Measurements from ENCODE around the gene FGD4.

Gene FGD4

DNA sequence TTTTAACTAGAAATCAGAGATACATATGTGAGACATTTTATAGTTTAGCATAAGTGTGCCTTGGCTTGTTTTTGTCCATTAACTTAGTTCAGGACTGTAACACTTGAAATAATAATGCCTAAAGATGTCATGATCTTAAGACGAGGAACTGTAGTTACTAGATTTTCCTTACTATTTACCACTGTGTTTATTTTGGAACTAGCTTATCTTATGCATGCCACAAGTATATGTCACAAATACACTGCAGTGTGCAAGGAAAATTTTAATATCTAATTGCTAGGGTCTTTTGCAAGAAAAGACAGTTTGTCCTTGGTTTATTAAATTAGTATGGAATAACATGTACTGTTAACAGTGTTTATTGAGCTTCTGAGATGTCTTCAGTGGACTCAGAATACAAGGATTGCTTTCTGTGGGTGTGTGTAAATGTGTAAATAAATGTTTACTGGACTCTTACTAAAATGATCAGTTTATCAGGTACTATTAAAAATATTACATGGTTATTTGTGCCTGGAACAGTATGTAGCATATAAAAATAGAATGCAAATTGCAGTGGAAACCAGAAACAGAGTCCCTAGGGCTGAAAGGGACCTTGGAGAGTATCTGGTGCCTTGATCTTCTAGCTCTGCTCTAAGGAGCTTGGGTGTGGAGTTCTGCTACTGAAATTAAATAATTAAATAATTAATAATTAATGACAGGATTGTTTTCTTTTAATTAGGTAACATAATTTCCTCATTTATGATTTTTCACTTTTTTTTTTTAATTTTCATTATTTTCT is 58.1 kb downstream of the FGD4 start:
- DNase-seq = no peak

DNA sequence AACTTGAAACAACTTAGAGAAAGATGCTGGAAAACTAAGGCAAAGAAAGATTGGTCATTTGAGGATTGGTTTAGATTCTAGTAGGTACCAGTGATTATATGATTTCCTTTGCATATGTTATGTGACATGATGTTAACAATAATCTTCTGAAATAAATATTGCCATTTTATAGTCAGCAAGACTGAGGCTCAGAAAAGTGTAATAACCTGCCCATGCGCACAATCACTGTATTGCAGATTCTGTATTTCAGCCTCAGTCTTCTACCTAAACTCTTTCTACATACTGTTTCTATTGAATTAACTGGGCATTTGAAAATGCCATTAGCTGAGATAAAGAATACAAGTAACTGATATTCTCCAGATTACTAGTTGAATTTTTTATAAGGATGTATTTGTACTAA is 61.3 kb downstream of the FGD4 start:
- no peak for DNase-seq

DNA sequence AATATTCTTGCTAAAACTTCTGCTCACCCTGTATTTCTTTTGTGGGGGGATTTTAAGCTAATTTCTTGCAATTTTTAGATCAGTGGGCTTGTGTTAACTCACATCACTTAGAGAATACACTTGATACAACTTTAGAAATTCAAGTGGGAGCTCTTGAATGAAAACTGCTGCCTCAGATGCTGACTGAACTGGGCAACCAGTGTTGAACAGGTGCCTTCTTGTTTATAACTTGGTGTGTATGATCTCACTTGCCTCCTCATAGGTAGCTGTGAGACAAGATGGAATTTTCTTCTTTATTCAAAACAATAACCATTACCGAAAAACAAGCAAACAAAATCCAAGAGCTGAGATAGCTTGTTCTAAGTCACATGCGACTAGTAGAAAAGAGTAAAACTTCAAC is 63.5 kb downstream of the FGD4 start:
- no peak for DNase-seq

DNA sequence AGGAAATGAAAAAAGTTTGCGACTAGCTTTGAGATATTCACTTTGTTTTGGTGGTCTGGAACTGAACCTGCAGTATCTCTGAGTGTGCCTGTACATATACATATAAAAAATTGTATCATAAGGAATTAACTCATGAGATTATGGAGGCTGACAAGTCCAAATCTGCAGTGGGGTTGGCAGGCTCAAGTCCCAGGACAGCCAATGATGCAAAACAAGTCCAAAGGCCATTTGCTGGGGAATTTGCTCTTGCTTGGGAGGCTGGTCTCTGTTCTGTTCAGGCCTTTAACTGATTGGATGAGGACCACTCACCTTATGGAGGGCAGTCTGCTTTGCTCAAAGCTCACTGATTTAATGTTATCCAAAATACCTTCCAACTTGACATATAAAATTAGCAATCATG is 66.8 kb downstream of the FGD4 start:
- no peak for DNase-seq

DNA sequence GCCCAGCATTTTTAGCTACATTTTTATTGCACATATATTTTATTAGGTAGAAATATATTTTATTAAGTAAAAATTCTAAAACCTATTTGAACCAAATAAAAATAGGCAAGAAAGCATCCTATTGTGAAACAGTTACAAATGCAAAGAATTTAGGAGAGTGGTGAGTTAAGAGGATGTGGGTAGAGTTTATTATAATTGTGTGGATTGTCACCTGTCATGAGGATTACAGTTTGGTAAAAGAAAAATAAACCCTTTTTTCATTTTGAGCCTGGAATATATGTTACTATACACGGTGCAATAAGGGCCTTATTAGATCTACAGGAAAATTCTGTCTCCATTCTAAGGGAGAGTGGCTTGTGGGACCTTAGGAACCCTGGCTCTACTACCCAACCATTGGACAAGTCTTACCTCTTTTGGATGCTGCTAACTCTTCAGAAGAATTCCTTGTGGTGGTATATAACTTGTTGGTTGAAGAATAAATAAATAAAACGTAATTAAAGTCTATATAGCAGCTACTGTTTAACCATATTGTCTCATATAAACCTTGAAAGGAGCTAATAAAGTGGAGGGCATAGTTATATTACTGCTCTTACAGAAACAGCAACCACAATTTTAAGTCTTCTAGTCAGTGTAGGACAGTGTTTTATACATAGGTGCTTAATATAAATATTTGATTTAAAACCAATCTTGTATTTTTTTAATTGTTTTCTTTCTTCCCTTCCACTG is 67.8 kb downstream of the FGD4 start:
- DNase-seq = no peak

DNA sequence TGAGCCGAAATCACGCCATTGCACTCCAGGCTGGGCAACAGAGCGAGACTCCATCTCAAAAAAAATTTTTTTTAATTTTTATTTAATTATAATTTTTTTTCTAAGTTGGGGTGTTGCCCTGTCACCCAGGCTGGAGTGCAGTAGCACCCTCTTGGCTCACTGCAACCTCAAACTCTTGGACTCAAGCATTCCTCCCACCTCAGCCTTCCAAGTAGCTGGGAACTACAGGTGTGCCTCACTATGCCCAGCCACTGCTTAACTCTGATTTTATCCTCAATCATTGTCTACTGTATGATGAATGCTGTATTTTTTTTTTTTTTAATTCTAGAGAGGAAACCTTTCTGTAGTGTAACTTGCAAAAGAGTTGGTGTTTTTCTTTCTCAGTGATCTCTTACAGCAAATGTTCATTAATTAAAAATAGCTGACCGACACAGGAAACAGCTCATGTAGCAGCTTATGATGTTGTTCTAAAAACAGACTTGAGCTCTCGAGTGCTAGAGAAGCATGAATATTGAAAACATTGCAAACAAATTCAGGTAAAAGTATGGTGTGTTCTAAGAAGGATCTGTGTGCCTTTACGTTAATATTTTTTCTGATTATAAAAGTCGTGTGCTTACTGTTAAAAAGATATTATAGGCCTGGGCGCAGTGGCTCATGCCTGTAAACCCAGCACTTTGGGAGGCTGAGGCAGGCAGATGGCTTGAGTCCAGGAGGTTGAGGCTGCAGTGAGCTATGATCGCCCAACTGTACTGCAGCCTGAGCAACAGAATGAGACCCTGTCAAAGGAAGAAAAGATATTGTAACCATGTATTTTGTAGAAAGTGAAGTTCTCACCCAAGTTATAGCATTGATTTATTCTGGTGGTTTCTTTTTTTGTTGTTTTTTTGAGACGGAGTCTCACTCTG is 68.9 kb downstream of the FGD4 start:
- no peak for DNase-seq

DNA sequence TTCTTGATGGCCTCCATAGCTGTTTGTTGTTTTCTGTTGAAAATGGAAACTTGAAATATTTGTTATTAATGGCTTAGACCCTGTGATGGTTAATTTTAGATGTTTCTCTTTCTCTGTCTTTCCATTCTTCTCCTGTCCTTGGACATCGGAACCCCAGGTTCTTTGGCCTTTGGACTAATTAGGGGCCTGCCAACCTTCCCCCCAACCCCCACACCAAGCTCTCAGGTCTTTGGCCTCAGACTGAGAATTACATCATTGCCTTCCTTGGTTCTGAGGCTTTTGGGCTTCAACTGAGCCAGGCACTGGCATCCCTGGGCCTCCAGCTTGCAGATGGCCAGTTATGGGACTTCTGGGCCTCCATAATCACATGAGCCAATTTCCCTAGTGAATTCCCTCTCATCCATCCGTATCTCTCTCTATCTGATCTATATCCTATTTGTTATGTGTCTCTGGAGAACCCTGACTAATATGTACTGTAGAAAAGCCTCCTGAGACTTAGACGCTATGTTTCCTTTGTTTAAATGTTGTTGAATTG is 71.6 kb downstream of the FGD4 start:
- no peak for DNase-seq

DNA sequence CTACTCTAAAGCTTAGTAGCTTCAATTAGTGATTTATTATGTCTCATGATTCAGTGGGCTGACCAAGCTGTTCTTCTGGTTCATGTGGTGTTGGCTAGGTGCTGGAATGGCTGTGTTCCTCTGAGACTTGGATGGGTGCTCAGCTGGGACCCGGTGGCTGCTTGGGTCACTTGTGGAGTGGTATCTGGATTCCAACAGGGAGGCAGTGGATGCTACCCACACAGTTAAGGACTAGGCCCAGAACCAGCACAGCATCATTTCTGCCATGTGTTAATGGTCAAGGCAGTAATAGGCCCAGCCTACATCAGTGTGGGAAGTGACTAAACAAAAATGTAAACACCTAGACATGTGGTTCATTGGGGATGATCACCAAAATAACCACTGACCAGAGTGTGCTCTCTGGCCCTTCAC is 72.2 kb downstream of the FGD4 start:
- no peak for DNase-seq

DNA sequence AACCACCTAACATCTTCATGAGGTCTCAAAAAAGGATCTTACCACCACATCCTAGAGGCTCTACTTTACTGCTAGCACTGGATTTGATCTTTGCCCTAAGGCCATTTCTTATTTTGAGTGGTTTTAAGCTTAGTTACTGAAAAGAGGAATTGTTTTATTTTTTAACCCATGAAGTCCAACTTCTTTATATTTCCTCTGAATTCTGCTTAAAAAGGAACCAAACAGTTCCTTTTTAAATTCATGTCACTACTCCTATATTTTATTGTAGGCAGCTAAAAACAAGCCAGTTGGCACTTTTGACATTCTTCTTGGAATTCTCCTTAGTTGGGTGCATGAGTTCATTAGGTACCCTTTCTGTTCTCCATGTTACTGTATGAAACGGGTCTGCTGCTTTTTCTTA is 76.4 kb downstream of the FGD4 start:
- DNase-seq = no peak

DNA sequence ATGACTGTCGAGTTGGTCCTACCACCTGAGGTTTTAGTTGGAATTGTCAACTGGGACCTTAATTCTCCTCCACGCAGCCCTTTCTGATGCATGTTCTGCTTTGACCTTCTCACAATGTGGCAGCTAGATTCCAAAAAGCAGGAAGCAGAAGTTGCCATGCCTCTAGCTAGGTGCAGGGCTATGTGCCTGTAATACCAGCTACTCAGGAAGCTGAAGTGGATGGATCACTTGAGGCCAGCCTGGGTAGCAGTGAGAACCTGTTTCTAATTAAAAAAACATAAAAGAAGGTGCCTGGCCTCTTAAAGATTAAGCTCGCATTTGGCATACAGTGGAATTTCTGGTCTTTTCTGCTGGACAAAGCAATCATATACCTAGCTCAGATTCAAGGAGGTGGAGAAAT is 77.1 kb downstream of the FGD4 start:
- no peak for DNase-seq

DNA sequence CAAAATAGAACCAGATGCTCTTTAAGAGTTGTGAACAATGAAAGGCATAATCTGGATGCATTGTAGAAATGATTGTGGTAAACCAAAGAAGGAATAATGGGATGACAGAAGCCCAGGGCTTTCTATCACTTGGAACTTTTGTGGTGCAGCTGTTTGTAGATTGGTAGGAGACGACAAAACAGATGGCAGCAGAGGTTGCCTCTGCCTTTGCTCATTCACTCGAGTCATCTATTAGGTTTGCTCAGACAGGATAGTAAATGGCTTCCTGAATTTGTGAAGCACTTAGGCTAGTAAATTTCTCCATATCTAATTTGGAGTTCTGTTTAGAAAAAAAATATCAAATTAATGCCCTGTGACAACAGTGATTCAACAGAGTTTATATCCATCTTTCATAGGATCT is 78.4 kb downstream of the FGD4 start:
- DNase-seq = no peak

DNA sequence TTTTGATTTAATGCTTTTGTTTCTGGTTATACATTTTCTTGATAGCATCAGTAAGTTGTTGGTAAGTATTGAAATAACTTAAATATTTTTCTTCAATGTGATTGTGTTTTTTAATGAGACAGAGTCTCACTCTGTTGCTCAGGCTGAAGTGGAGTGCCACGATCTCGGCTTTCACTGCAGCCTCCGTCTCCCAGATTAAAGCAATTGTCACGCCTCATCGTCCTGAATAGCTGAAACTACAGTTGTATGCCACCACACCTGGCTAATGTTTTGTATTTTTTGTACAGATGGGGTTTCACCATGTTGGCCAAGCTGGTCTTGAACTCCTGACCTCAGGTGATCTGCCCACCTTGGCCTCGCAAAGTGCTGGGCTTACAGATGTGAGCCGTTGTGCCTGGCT is 78.8 kb downstream of the FGD4 start:
- DNase-seq = no peak

DNA sequence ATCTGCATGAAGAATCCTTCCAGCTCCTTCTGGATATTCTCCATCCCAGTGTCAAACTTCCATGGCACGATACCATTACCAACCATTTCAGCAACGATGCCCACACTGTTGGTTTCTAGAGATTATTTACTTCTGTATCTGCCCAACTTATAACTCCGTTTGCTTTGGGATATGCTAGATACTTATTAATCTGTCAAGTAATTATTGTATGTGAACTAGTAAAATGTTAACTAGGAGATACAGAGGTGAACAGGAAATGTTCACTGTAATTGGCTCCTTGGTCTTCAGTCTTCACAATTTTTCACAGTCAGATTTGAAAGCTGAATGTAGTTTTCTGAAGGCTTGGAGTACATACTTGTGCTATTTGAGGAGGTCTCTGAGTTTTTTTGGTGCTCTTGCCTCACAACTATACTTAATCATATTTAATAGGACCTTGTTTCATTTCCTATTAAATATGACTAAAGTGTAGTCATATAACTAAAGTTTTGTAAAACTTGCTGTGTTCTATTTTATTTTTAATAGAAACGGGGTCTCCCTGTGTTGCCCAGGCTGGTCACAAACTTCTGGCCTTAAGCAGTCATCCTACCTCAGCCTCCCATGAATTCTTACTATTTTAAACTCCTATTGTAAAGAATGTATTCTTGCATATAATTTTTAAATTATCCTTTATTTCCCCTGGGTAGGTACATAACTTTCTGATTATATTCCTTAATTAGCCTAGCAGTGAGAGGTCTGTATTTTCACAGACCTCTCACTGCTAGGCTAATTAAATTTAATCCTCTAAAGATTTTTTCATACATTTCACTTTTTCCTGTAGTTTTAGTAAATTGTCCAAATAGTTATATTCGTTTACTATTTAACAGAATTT is 79.7 kb downstream of the FGD4 start:
- DNase-seq = no peak

DNA sequence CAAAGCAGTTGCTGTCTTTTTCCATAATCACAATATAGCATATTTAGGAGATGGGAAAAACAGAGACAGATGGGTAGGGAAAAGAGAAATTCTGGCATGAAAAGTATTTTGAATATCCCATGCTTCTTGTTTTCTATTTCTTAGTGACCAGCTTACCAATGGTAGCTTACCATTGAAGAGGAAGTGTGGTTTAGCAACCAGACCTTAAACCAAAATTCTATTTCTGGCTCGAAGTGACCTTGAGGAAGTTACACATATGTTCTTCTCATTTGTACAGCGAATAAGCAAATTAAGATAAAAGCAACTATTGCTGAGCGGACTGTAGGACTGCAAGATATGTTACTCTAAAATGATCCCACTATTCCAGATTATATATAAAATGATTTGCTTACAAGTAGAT is 82.9 kb downstream of the FGD4 start:
- no peak for DNase-seq

DNA sequence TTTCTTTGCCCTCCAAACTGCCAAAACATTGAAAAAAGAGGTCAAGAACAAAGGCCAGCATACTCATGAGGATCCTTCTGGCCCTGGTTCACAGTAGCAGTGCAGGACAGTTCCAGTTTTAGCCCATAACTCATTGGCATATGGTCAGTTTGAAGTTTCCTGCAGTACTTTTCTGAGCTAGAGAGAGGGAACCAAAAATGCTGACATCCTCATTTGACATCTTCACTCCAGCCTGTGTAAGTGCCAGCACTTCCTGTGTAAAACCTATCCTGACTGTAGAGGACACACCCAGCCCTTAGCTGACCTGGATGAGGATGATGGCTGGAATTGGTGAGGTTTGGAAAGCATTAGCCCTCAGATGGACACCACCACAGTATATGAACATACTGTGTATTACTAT is 84.1 kb downstream of the FGD4 start:
- DNase-seq = no peak

DNA sequence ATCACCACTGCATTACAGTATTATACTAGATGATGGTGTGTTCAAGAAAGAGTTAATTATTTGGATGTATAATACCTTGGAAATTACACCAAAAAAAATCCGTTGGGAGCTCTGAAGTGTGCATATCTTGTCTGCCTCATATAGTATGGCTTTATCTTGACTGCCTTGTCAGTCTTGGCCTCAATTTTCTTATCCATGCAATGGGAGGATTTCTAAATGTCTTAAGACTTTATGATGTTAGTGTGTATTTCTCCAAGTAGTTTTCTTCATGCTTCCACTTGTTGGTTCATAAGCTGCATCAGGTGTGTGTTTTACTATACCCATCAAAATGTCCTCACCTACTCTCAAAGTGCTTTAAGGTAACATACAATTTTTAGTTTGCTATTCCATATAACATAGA is 84.6 kb downstream of the FGD4 start:
- no peak for DNase-seq

DNA sequence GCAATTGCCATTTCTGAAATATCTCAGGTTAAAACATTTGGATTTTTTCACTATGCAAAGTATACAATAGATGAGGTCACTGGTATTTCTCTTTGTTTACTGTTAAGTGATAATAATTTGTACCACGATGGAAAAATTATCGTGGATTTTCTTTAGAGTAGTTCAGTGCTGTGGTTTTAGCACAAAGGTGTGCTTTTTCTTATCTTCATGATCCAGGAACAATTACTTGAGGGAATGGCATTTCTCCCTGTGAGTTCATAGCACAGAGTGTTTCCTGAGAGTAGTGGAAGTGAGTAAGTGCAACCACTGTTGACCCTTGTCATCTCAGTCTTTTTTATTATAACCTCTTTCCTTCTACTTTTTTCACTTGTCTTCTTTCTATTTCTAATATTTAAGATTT is 86.8 kb downstream of the FGD4 start:
- no peak for DNase-seq

DNA sequence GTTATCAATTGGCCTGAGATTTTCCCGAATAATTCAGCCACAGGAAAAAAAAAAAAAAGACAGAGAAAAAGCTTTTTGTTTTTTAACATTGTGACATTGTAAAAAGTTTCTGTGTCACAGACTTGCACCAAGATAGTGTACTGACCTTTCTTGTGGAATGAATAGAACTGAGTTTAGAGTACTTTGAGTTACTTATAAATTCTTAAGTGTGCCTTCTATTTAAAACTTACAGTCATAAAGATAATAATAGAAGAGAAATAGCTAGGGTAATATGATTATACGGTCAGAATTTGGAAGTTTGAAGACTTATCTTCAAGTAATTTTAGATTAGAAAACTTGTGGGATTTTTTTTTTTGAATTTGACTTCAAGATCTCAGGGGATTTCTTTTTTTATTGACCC is 88.8 kb downstream of the FGD4 start:
- DNase-seq = no peak

DNA sequence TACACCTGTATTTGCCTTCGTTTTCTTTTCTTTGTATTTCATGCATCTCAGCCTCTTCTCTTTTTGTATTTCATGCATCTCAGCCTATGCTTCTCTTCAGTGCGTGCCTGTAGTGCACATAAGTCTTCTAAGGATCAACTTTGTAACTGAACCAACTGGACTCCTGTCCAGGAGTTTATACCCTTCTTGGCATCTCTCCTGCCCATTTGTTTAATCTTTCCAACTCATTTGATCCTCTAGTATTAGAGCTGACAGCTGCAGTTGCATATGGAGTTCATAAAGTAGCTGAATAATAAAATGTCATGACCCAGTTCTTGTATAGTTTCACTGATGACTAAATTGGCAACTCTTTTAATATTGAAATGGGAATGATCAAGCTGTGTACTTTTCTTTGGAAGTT is 89.7 kb downstream of the FGD4 start:
- DNase-seq = no peak

DNA sequence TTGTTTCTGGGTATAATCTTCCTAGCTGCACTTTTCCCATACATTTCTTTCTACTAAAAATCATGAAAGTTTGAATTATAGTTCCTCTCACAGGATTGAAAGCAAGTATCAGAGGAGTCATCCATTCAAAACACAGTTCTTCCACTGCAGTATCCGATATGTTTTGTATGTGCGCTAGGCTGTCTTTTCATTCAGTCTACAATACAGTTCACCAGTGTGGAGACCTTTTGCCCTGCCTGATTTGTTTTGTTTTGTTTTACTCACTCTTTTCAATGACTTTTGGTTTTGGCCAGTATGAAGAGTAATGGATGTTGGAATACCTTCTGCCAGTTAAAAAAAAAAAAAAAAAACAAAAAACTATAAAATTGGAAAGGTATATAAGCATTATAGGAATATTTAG is 91.4 kb downstream of the FGD4 start:
- DNase-seq = no peak

DNA sequence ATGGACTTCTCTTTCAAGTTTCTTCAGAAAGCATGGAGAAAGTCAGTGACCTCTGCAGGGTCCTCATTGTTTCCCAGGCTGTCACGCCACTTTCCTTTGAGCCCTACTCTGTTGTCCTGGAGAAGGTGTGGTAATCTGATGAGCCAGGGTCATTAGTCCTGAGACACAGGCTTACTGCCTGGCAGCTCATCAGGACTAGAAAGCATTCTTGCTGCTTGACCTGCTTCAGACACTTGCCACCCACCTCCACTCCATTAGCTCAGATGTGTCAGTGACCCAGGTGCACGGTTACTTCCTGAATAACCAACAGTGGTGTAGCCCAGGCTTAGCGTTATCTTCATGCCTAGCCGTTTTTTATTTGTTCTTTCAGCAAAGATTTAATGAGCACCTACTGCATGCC is 93.9 kb downstream of the FGD4 start:
- no peak for DNase-seq

DNA sequence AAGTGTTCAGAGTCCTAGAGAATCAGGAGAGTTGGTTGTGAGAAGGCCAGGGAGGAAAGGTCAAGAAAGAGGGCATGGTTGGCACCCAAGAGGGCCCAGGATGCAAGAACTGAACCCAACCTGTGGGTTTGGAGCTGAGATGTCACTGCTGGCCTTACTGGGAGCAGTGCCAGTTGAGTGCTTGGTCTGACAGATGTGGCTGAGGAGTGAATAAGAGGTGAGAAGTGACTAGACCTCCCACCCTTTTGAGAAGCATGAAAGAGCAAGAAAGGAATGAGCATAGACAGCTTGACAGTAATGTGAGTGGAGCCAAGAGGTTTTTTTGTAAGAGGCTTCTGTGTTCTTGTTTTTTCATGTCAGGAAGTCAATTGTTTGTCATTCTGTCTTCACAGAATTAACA is 95.3 kb downstream of the FGD4 start:
- no peak for DNase-seq
